Measurements from ENCODE around the gene SEC24D.

Gene SEC24D

DNA sequence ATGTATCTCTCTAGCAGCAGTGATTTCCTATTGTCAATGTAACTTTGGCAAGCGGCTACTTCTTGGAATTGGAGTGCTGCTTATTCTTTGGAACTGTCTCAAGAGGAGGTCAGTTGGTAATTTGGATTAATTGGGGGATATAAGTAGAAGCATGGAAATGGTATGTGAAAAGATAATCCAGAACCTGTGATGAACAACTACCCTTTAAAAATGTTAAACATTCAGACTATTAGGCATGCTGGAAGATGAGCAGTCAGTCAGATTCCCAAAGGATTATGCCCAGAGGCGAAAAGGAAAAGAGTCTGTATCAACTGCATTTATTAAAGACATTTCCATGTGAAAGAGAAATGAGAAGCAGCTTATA is 62.5 kb downstream of the SEC24D start:
- DNase-seq: peak; percentile 70

DNA sequence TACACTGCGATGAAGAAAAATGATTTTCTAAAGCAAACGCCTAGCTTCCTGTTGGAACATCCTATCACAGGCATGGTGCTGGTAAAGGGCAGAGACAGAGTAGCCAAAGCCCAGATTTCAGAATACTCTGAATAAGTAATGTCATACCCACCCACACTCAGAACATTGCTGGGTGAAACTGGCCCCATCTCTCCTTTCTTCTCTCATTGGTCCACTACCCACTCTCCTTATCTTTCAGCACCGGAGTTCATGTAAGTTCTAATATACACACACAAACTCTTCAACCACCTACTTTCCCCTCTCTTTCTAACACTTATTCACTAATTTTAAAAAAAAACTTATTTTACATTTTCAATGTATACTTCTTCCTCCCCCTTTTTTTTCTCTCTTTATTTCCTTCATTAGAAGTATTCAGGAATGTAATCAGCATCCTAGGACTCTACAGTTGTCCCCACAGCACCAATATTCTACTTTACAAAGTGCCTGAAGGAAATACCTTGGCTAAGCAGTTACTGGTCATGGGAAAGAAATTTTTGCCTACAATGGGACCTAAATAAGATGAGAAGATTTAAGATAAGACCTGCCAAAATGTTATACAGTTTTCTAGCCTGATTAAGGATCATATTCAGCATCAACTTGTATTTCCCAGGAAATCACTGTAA is 63.0 kb downstream of the SEC24D start:
- no peak for DNase-seq

GRCh38 chr4:118772081-118772766 is 63.7 kb downstream of the SEC24D start:
- peak; percentile 55 for DNase-seq

GRCh38 chr4:118770741-118771187 is 65.2 kb downstream of the SEC24D start:
- no peak for DNase-seq

DNA sequence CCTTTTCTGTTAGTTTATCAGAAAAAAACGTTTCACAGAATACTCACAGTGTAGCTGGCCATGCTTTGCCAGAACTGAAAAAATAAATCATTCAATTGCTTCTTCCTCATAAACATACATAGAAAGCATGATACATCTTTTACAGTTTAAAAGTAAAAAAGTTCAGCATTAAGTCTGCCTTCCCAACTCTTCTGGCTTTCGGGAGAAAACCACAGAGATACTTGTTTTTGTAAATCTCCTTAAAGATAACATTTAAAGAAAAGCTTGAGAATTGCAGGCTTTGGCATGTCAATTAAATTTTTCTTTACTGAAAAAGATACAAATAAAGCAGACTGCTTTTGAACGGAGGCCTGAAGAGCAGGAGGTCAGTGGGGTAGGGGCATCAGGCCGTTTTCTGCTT is 66.8 kb downstream of the SEC24D start:
- no peak for DNase-seq

- DNase-seq: no peak
Measured at GRCh38 chr4:118767109-118767508, 68.8 kb downstream of the SEC24D start.

DNA sequence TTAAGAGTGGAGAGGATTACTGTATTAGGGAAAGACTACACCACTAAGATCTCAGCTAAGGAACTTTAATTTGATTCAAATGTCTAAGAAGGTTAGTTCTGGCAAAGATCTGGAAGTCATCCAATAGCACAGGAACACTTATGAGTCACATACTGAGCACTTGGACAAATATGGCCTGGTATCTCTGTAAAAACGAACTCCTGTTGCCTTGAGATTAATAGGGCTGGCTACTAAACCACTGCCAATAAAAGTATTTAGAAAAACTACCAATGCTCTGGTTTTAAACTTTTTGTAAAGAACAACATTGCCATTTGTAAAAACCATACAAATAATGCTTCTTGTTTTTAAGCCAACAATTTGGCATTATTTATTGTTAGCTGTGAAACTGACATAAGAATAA is 70.5 kb downstream of the SEC24D start:
- DNase-seq: peak; percentile 98

DNA sequence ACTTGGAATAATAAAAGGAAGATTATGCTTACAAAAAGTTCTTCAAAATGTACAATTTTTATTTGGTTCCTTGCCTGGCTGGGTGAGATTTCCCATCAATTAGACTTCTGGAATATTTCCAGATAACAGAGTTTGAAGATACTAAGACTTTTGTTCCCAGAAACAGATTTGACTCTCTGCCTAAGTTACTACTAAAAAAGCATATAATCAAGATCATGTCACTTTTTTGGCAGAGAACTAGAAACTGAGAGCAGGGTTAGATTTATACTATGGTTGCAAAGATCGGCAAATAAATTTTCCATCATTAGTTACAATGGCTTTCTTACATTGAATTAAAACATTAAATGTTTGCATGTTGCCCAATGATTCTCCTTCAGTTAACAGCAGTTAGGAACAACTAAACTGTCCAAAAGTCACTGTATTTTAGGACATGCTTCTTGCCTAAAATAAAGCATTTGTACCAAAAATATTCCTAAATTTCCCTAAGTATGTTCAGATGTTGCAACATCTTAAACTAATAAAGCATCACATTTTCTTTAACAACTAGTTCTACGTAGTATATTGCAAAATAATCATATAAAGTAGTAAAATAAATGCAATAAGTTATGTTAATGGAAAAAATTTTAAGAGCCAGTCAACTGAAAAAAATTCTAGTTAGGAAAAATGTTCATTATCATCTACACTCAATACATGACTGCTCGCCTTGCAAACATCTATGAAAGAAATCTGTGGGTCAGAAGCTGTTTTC is 73.0 kb downstream of the SEC24D start:
- DNase-seq: peak; percentile 40

GRCh38 chr4:118762155-118762554 is 73.8 kb downstream of the SEC24D start:
- DNase-seq: no peak

GRCh38 chr4:118761397-118762016 is 74.4 kb downstream of the SEC24D start:
- peak; percentile 47 for DNase-seq

GRCh38 chr4:118760493-118760892 is 75.4 kb downstream of the SEC24D start:
- no peak for DNase-seq

DNA sequence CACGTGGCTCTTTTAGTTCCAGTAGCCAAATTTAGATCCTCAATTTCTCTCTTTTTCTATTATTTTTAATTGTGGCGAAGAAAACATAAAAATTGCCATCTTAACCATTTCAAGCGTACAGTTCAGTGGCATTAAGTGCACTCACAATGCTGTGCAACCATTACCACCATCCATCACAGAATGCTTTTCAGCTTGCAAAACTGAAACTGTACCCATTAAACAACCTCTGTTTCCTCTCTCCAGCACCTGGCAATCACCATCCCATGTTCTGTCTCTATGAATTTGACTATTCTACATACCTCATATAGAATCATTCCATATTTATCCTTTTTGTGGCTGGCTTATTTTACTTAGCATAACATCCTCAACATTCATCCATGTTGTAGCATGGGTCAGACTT is 75.8 kb downstream of the SEC24D start:
- no peak for DNase-seq

GRCh38 chr4:118759481-118759880 is 76.4 kb downstream of the SEC24D start:
- DNase-seq: no peak

DNA sequence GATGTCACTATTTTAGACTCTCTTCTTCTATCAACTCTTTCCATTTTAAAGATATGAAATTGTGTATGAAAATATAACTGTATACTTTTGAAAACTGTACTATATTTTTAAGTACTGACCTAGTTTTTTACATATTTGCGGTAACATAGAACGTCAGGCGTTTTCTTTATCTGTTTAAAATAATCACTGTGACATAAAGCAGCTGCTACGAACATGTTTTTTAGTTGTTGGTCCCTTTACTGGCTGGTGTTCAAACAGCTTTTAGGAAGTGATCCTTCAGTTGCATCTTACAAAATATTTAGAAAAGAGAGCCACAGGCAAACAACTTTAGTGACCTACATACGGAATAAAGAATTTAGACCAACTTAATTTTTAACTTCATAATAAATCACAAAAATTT is 77.6 kb downstream of the SEC24D start:
- DNase-seq: peak; percentile 28

DNA sequence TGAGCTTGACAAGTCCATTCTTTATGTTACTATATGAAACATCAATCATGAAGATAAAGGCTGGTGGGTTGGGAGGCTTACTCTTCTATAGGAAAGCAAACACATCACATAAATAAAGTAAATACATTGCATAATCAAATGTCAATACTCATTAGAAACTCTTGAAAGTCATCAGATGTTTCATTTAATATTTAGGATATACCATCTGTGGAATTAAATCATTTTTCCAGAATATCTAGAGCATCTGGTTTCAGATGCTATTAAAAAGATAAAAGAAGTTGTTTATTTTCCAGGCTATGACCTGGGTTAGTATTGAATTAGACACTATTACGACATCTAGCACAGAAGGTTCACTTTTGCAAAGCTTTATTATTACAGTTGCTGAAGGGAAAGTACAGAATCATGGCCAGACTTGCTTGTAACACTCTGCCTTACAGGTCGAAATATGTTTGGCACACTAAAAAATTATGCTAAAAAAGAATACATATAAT is 78.1 kb downstream of the SEC24D start:
- no peak for DNase-seq

DNA sequence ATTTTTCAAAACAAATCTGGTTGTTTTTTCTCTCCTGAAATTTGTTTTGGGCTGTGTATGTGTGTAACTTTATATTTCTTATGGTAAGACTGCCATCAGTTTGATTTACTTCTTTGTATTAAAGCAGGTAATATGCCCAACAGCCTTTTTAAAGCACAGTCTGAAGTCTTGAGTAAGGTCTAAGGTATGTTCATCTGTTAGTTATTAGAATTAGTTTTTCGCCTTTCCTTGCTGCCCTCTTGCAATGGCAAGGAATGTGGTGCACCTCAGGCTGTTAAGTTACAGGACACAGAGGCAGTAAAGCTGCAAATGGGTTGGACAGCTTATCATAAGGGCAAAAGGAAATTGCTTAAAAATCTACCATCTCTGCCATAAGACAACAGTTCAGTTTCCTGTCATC is 79.0 kb downstream of the SEC24D start:
- DNase-seq: no peak

- DNase-seq: no peak
Measured at GRCh38 chr4:118756429-118756828, 79.5 kb downstream of the SEC24D start.

GRCh38 chr4:118755438-118756226 is 80.3 kb downstream of the SEC24D start:
- no peak for DNase-seq

DNA sequence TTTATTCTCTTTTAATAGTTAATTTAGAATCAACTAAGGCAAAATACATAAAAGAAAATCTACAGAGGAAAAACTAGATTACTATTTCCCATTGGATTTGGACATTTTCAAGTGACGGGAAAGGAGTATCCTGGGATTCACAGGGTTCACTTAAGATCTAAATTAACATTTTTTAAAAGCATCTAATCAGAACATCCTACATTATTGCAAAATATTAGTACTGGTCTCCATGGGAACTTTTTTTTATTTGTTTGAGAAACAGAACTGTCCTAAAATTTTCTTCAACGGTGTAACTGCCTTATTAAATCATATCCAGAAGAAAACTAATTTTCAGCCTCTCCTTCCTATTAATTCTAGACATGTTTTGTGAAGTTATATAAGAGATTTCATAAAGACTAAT is 81.0 kb downstream of the SEC24D start:
- no peak for DNase-seq

DNA sequence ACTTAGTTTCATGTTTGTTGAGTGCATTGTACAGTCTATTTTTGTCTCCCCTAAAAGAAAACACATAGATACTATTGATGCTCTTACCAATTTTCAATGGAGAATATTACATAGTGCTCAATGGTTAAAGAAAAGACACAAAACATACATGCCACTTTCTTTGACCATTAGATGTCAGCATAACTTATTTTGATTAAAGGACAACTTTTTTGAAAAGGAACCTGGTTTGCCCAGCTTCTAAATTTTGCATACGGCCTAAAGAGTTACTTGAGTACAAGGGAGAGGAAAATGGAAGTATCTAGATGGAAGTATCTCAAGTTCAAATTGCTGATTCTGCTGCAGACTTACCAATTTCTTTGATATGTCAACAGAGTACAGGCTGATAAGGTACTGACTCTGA is 82.2 kb downstream of the SEC24D start:
- DNase-seq: no peak

DNA sequence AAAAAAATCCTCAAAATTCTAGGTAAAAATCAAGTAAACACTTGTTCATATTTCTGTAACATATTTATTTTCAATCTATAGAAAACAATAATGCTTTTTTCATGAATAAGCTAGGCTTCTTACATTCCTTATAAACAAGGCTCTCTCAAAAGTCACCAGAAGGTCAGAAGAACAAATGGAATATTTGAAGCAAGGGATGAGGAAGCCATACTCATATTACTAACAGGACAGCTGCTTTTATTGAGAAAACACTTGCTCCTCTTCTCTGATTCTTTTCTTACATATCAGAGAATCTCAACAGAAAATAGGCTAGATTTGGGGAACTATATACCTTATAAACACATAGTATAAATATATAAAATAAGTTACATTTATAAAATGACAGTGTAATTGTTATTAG is 82.8 kb downstream of the SEC24D start:
- no peak for DNase-seq

GRCh38 chr4:118752551-118752950 is 83.4 kb downstream of the SEC24D start:
- no peak for DNase-seq
